OCI-LY7 (cell line): ENCODE data around the gene CTNNA1.

Source experiments
- EZH2phosphoT487 ChIP-seq: fragments of 200-600 bp; sonication (generic); IDR thresholded peaks from 2 replicates; pipeline ENCODE4 v1.6.1; 2018; ENCODE audit warnings: low read depth, borderline replicate concordance, mild to moderate bottlenecking, mixed run types, antibody characterized with exemption, low read length, moderate library complexity, mixed read lengths
- TF ChIP-seq, protein P1 (sequence below): fragments of 200-600 bp; sonication (generic); conservative IDR thresholded peaks from 2 replicates; pipeline ENCODE4 v1.5.1; 2014; ENCODE audit warnings: mild to moderate bottlenecking, antibody characterized with exemption, low read length, moderate library complexity, mixed read lengths

DNA sequence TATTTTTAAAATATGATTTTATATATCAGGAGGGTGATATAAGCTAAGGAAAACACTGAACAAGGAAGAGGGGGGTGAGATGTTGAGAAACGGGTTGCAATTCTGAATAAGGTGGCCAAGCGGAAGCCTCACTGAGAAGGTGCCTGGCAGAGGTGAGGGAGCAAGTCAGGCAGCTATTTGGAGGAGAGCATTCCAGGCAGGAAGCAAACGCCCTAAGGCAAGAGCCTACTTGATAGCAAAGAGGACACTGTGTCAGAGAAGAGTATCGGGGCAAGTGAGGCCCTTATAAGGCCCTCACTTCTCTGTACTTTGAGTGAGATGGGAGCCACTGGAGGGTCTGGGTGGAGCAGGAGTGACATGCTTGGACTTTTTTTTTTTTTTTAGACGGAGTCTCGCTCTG lies 8.0 kb upstream of the CTNNA1 start:
- TF ChIP-seq, protein P1, sequence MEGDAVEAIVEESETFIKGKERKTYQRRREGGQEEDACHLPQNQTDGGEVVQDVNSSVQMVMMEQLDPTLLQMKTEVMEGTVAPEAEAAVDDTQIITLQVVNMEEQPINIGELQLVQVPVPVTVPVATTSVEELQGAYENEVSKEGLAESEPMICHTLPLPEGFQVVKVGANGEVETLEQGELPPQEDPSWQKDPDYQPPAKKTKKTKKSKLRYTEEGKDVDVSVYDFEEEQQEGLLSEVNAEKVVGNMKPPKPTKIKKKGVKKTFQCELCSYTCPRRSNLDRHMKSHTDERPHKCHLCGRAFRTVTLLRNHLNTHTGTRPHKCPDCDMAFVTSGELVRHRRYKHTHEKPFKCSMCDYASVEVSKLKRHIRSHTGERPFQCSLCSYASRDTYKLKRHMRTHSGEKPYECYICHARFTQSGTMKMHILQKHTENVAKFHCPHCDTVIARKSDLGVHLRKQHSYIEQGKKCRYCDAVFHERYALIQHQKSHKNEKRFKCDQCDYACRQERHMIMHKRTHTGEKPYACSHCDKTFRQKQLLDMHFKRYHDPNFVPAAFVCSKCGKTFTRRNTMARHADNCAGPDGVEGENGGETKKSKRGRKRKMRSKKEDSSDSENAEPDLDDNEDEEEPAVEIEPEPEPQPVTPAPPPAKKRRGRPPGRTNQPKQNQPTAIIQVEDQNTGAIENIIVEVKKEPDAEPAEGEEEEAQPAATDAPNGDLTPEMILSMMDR = no peak
- no peak for TF ChIP-seq EZH2phosphoT487
